22Rv1 (cell line): ENCODE measurements around the gene SCAMP1.

Source experiments
- H3K27ac ChIP-seq: fragments of 450-650 bp; 2 replicates; pipeline ENCODE4 v1.5.1; 2017
- ZFX ChIP-seq: fragments of 450-650 bp; IDR thresholded peaks from 2 replicates; pipeline ENCODE4 v1.6.1; 2017; ENCODE audit warnings: antibody characterized with exemption, borderline replicate concordance
- TF ChIP-seq, protein P1 (sequence below): fragments of 450-650 bp; IDR thresholded peaks from 2 replicates; pipeline ENCODE4 v1.5.1; 2017; ENCODE audit warnings: mild to moderate bottlenecking

SCAMP1 gene

DNA sequence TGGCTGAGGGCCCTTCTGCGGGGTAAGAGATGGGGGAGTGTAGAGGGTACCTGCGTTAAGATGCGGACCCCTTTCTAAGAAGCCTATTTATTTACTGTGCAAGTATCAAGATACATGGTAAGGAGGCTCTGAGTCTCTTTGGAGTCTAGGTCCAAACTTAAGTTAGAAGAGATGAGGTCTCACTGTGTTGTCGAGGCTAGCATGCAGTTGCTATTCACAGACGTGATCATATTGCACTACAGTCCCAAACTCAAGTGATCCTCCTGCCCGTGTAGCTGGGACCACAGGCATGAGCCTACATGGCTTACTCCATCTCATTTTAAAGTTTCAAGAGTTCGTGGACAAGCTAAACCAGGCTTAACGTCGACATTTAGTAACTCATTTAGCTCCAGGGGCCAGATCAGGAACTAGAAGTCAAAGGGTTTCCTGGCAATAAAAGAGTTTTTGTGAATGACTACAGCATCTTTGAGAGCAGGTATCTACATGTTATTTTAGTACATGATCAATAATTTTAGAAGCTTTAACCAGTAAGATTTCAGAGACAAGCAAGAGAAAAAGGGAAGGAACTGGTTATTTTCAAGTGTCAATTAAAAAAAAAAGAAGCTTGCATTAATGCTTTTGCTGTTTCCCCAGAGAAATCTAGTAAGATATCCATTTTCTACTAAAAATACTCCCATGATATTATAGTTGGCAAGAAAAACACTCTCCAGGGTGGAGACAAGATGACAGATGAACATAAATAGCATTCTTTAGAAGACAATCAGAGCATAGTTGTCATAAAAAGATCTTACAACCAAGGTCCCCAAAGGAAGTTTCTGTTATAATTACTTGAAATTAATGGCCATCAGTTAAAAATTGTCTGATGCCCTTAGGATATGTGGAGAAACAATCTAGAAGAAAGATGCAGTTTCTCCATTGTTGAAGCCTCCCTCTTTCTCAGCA lies 141.3 kb downstream of the SCAMP1 start:
- H3K27ac ChIP-seq = no peak overlapping the region
- TF ChIP-seq ZFX = no peak
- TF ChIP-seq, protein P1, sequence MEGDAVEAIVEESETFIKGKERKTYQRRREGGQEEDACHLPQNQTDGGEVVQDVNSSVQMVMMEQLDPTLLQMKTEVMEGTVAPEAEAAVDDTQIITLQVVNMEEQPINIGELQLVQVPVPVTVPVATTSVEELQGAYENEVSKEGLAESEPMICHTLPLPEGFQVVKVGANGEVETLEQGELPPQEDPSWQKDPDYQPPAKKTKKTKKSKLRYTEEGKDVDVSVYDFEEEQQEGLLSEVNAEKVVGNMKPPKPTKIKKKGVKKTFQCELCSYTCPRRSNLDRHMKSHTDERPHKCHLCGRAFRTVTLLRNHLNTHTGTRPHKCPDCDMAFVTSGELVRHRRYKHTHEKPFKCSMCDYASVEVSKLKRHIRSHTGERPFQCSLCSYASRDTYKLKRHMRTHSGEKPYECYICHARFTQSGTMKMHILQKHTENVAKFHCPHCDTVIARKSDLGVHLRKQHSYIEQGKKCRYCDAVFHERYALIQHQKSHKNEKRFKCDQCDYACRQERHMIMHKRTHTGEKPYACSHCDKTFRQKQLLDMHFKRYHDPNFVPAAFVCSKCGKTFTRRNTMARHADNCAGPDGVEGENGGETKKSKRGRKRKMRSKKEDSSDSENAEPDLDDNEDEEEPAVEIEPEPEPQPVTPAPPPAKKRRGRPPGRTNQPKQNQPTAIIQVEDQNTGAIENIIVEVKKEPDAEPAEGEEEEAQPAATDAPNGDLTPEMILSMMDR = no peak

DNA sequence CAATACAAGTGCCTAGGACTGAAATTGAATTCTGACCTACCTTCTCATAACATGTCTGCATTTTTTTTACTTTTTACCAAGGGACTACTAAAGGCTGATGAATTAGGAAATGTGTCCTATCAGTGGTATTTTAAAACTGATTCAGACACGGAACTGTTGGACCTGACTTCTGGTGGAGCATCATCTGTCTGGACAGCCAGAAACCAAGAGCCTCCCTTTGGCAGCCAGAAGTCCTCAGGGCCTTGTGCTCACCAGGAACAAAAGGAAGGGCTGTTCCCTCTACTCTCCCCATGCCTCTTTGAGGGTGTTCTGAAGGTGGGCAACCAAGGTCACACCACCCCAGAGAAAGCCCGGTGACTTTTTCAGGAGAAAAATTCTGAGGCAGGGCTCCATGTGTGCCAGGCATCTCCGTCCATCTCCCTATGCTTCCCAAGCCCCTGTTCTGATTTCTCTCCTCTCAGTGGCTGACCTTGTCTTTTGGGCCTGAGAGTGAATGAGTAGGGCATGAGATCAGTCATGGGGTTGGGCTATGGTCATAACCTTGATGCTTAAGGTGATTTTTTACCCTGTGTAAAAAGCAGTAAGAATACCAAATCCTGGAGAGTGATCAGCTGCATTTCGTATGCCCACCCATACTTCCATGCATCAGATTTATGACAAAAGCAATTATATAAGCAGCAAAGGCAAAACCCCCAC lies 143.7 kb downstream of the SCAMP1 start:
- no peak overlapping the region for H3K27ac ChIP-seq
- TF ChIP-seq, protein P1 = no peak
- TF ChIP-seq ZFX = no peak

DNA sequence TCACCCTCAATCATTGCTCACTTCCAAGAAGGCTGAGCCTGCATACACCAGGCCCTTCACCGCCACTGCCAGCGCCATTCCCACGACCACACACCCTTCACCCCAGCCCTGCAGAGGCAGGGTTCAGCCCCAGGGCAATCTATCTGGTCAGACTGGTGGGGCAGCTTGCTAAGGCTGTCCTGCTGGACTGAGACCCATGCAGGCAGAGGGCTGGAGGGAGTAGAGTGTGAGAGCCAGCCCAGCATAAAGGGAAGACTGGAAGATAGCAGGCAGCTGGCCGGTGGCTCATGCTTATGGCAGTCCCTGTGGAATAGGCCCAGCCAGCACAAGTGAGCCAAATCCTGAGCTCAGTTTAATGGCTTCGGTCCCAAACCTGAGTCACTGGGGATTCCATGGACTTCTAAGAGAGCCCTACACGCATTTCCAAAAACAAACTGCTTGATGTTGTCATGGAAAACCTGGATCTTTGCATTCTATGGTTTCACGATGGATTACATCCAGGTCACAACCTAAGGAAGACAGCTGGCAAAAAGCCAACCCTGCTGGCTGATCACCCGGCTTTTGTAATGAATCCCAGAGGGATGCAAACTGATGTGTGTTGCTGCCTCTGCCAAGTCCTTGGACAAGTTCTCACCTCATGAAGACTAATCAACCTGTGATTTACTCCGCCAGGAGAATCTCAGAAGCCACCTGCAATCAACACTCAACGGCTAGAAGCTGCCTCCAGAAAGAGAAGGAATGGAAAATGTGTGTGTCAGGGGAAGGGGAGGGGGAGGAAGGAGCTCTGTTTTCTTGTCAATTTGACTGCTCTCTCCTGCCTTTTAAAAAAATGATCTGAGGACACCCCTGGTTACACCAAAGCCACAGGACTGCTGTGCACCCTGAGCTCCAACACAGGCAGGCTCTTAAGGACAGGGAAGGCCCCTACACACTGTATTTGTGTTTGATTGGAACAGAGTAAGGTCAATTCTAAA lies 144.6 kb downstream of the SCAMP1 start:
- H3K27ac ChIP-seq = no peak overlapping the region
- TF ChIP-seq ZFX = no peak
- TF ChIP-seq, protein P1 = no peak

DNA sequence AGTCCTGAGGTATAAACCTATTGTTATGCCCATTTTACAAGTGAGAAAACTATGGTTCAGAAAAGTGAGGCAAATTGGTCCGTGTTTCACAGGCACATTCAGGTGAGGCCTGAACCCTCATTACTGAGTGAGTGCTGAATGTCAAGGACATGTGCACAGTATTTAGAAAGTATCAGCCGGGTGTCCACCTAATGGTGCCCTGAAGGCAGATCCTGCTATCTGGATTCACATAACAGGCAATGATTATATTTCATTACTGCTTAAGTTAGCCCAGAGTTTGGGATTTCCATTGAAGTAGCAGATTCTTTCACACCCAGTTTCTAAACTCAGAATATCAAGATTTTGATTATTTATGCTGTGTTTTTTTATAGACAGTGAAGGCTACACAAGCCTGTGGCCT lies 145.4 kb downstream of the SCAMP1 start:
- TF ChIP-seq, protein P1 = no peak
- TF ChIP-seq ZFX = no peak
- H3K27ac ChIP-seq = no peak overlapping the region

DNA sequence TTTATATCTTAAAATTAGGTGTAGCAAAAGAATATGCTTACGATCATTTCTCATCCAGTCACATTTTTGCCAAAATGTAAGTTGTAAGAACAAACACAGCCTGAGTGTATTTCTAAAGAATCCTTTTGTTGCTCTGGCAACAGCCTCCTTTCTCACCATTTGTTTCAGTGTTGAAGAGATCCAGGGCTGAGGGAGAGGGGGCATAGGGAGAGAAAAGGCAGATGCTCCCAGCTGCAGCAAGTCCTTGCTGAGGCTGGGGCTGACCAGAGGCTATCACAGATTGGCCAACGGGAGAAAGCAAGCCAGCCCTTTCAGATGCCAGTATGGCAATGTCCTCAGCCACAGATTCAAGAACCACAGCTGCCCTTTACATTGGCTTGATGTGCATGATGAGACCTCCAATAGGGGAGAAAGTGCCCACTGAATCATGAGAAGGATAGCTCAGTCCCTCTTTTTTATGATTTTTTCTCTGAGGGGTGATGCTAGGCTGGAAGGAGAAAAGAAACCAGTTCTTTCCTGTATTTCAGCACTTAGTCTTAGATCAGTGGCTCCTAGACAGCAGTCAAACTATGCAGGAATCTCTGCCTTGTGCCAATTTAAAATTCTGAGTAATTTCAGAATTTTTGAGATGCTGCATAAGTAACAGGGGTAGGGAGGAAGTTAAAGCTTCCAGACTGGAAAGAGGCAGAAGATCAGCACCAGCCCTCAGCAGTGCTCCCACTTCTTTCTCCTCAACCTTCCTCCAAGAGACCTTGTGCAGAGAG lies 146.0 kb downstream of the SCAMP1 start:
- H3K27ac ChIP-seq = no peak overlapping the region
- TF ChIP-seq, protein P1 = no peak
- TF ChIP-seq ZFX = no peak

DNA sequence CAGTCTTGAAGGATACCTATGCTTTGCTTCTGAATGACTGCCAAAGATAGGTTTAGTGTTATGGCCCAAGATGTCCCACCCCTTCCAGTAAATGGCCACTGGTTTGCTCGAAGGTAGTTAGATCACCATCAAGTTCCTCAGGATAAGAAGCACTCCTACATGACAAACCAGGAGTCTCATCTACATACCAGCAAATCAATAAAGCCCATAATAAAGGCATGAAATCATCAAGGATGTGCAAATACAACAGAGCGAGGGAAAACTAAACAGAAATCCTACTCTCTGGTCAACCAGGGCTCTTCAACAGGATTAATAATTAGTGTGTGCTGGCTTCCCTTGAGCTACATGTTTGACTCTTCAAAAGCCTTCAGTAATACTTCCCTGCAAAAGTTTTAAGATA lies 147.1 kb downstream of the SCAMP1 start:
- no peak overlapping the region for H3K27ac ChIP-seq
- TF ChIP-seq ZFX = no peak
- TF ChIP-seq, protein P1 = no peak
